Measurements from ENCODE around the gene LRRC45. TPM values are rescaled to one million over a fixed set of nuclear protein-coding genes. Genes with fewer than 3 reads are reported as not detected.

LRRC45 gene
- total RNA-seq, 6 experiments from 2014 or later = 6.8 to 10.5 (median 10.0) TPM

DNA sequence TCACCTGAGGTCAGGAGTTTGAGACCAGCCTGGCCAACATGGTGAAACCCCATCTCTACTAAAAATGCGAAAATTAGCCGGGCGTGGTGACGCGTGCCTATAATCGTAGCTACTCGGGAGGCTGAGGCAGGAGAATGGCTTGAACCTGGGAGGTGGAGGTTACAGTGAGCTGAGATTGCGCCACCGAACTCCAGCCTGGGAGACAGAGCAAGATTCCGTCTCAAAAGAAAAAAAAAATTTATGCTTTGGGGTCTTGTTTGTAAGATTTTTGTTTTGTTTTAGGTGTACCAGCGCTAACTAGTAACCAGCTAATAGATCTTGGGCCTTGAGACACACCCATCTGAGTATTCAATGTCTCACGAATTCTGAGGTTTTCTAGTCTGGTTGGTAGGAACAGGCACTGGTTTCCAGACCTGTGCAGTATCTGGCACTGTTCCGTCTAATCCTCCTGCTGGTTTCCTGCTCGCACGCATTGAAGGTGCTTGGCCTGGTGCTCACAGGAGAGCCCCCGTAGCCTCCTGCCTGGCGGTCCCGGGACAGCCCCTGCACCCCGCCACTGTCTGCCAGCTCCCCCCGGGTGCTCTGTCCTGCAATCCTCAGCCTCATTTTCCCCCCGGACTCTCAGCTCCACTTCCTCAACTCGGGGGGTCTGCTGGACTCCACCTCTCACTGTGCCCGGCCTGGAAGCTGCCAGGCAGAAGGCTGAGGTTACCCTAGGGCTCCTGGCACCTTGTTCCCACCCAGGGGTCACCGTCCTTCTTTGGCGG is 53.1 kb downstream of the LRRC45 start:
- Mint-ChIP-seq H3K36me3 (ENCODE audit: low read depth) (peaks cover 8% of the 10 kb centered on the region; the same call in 1 of the 2 replicates), H3K27ac (no peak overlapping the region), H3K9me3 (no peaks in the 10 kb centered on the region), H3K4me3 (no peak overlapping the region), H3K4me1 (ENCODE audit: low read depth) (no peaks in the 10 kb centered on the region), H3K27me3 (ENCODE audit: insufficient read depth) (peaks cover 15% of the 10 kb centered on the region)
- no peak for DNase-seq
- TF ChIP-seq, protein P1, sequence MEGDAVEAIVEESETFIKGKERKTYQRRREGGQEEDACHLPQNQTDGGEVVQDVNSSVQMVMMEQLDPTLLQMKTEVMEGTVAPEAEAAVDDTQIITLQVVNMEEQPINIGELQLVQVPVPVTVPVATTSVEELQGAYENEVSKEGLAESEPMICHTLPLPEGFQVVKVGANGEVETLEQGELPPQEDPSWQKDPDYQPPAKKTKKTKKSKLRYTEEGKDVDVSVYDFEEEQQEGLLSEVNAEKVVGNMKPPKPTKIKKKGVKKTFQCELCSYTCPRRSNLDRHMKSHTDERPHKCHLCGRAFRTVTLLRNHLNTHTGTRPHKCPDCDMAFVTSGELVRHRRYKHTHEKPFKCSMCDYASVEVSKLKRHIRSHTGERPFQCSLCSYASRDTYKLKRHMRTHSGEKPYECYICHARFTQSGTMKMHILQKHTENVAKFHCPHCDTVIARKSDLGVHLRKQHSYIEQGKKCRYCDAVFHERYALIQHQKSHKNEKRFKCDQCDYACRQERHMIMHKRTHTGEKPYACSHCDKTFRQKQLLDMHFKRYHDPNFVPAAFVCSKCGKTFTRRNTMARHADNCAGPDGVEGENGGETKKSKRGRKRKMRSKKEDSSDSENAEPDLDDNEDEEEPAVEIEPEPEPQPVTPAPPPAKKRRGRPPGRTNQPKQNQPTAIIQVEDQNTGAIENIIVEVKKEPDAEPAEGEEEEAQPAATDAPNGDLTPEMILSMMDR (IDR thresholded peaks at IDR 0.05) = no peak

DNA sequence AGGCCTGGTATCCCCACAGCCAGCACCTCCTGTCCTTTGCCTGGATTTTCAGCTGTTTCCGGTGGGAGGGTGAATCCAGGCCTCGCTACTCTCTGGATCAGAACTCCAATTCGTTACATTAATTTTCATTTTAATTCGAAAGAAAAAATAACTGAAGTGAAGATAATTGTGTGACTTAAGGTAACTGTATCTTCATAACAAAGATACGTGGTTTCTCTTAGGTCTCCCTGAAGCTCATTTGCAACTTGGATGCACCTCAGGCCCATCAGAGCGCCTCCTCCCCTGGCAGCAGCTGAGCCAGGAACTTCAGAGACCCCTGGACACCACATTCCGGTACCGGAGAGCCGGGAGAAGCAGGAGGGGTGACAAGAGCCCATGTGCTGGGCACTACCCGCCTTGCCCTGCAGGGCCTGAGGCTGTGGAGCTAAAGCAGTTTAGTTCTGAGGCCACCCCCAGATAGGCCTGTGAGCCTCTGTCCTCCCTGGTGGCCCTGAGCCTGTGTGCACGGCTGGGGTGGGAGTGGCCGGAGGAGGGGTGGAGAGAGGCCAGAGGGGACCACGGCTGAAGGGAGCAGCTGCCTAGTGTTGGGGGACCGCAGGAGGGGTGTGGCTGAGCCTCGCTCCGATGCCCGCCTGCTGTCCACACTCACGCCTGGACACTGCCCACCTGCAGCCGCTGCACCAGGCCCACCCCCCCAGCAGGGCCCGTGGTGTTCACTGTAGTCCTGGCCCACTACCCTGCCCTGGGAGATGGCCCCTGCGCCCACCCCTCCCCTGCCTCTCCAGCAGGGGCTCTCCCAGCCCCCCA is 53.9 kb downstream of the LRRC45 start:
- Mint-ChIP-seq H3K27ac (no peak overlapping the region), H3K9me3 (no peaks in the 10 kb centered on the region), H3K4me1 (ENCODE audit: low read depth) (no peaks in the 10 kb centered on the region)

DNA sequence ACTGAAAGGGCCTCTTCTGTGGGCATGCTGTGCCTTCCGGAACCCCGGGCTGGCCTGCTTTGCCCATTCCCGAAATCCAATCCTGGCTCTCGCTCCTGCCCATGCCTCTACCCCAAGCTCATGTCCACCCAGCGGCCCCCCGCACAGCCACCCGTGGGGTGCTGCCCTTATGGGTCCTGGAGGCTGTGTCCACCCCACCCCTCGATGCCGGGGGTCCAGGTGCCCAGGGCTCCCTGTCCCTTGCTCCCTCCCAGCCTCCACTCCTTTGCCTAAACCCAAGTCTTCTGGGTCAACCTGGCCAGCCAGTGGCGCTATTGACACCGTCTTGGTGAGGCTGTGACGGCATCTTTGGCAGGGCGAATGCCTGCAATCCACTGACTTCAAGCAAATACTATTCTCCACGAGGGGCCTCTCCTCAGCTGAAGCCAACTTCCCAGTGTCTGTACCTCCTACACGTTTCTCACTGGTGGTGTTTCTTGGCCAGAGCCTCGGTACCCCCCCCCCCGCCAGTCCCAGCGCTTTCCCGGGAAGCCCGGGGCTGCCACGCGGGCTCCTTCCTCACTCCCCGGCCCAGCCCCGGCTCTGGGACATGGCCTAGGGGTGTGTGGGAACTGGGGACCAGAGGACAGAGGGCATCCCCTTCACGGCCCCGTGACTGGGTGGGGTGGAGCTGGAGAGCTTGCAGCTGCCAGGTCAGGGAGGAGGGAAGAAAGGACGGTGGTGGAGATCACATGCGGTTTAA is 54.7 kb downstream of the LRRC45 start:
- Mint-ChIP-seq H3K36me3 (ENCODE audit: low read depth) (peaks cover 8% of the 10 kb centered on the region; the same call in 1 of the 2 replicates), H3K4me1 (ENCODE audit: low read depth) (no peaks in the 10 kb centered on the region), H3K27me3 (ENCODE audit: insufficient read depth) (peaks cover 13% of the 10 kb centered on the region), H3K27ac (no peak overlapping the region), H3K4me3 (no peak overlapping the region), H3K9me3 (no peaks in the 10 kb centered on the region)
- TF ChIP-seq, protein P1 (IDR thresholded peaks at IDR 0.05) = no peak
- DNase-seq = no peak

More for the DNA sequence above, 53.9 kb downstream of the LRRC45 start:
- Mint-ChIP-seq H3K4me3 (no peak overlapping the region), H3K27me3 (ENCODE audit: insufficient read depth) (peaks cover 15% of the 10 kb centered on the region), H3K36me3 (ENCODE audit: low read depth) (peaks cover 8% of the 10 kb centered on the region; the same call in 1 of the 2 replicates)
- TF ChIP-seq, protein P1 (IDR thresholded peaks at IDR 0.05) = no peak
- no peak for DNase-seq

DNA sequence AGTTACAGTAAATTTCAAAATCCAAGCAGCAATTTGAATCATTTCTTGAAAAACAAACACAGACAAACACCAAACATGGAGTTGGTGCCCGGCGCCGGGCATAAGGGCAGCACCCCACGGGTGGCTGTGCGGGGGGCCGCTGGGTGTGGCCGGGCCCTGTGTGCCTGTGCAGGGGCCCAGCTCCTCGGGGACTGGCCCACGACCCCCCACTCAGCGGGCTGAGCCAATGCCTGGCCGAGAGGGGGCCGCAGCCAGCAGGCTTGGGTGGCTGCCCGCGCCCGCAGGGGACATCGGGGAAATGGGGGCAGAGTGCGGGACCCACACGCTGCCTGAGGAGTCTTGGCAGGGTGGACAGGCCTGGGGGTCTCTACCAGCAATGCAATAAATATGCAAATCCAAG is 55.3 kb downstream of the LRRC45 start:
- H3K4me3 Mint-ChIP-seq = no peak overlapping the region
- H3K36me3 Mint-ChIP-seq (ENCODE audit: low read depth) = peaks cover 8% of the 10 kb centered on the region; the same call in 1 of the 2 replicates
- H3K9me3 Mint-ChIP-seq = no peaks in the 10 kb centered on the region
- no peak for DNase-seq
- peaks cover 16% of the 10 kb centered on the region for H3K27me3 Mint-ChIP-seq (ENCODE audit: insufficient read depth)
- H3K4me1 Mint-ChIP-seq (ENCODE audit: low read depth) = no peaks in the 10 kb centered on the region
- TF ChIP-seq, protein P1 (IDR thresholded peaks at IDR 0.05) = no peak
- H3K27ac Mint-ChIP-seq = no peak overlapping the region

DNA sequence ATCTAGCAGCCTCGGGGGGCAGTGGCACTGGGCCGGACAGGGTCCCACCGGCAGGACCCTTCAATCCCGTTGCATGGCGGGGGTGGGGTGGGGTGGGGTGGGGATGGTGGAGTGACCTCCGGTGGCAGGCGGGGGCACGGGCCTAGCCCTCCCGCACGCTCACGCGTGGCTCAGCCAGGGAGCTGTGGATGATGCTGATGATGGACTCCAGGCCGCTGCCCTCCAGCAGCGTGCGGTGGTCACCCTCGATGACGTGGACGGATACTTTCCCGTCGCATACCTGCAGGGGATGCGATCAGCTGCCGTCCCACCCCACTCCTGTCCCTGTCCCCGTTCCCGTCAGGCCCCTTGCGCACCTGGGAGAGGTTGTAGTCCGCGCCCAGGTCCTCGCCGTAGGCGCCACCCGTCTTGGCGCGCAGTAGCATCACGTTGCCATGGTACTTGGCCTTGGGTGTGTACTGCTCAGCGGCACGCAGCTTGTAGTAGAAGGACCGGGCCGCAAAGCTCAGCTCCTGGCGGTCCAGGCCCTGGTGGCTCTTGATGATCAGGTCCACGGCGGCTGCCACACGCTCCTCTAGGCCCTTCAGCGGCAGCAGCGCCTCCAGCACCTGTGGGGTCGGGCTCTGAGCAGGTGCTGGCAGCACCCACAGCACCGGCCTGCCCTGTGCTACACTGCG is 56.0 kb downstream of the LRRC45 start:
- Mint-ChIP-seq H3K9me3 (no peaks in the 10 kb centered on the region), H3K36me3 (ENCODE audit: low read depth) (peaks cover 8% of the 10 kb centered on the region; the same call in 1 of the 2 replicates), H3K27me3 (ENCODE audit: insufficient read depth) (peaks cover 14% of the 10 kb centered on the region), H3K4me3 (no peak overlapping the region), H3K27ac (no peak overlapping the region), H3K4me1 (ENCODE audit: low read depth) (no peaks in the 10 kb centered on the region)
- TF ChIP-seq, protein P1 (IDR thresholded peaks at IDR 0.05) = no peak
- no peak for DNase-seq
